ENCODE results near the gene ATP8B4.

DNA sequence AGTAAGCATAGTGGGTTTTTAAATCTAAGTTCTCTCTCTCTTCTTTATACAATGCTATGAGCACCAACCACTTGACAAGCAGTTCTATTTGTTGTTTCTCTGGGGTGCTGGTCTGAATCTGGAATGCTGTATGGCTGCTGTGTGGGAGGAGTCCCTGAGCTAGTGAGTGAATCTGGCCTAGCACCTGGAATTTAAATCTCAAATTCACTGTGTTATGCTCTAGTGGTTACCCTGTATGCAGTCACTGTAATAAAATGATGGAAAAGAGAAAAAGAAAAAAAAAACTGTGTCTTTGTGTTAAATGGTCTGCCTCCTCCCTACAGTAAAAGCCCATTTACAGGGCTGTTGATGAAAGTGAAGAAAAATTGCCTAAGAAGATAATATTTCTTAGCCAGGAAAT lies 155.0 kb downstream of the ATP8B4 start:
- no peak for TF ChIP-seq POLR2A (IDR thresholded peaks at IDR 0.05)
- TF ChIP-seq, protein P1, sequence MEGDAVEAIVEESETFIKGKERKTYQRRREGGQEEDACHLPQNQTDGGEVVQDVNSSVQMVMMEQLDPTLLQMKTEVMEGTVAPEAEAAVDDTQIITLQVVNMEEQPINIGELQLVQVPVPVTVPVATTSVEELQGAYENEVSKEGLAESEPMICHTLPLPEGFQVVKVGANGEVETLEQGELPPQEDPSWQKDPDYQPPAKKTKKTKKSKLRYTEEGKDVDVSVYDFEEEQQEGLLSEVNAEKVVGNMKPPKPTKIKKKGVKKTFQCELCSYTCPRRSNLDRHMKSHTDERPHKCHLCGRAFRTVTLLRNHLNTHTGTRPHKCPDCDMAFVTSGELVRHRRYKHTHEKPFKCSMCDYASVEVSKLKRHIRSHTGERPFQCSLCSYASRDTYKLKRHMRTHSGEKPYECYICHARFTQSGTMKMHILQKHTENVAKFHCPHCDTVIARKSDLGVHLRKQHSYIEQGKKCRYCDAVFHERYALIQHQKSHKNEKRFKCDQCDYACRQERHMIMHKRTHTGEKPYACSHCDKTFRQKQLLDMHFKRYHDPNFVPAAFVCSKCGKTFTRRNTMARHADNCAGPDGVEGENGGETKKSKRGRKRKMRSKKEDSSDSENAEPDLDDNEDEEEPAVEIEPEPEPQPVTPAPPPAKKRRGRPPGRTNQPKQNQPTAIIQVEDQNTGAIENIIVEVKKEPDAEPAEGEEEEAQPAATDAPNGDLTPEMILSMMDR (IDR thresholded peaks at IDR 0.05): no peak

All from right lobe of liver (tissue), 4 donors.